Medulla oblongata (tissue), 1 donor: ENCODE data around the gene WNT1.

ENCODE experiments used
- DNase-seq: peaks from one replicate; pipeline ENCODE4 v3.0.0-alpha.2; 2015; ENCODE audit errors: extremely low spot score

WNT1 gene

GRCh38 chr12:49000346-49000745 is 22.2 kb downstream of the WNT1 start:
- no peak for DNase-seq

DNA sequence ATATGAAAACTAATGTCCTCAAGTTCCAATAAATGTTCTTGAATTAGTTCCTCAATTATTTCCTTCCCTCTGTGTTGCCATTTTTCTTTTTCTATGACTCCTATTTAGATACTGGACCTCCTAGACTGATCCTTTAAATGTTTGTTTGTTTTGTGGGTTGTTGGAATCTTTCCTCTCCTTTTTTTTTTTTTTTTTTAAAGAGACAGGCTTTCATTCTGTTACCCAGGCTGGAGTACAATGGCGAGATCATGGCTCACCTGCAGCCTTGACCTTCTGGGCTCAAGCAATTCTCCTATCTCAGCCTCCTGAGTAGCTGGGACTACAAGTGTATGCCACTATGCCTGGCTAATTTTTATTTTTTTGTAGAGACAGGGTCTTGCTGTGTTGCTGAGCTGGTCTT is 30.8 kb downstream of the WNT1 start:
- DNase-seq, result no peak

- no peak for DNase-seq
These were observed 32.1 kb downstream of the WNT1 start for GRCh38 chr12:49010092-49010668.

DNA sequence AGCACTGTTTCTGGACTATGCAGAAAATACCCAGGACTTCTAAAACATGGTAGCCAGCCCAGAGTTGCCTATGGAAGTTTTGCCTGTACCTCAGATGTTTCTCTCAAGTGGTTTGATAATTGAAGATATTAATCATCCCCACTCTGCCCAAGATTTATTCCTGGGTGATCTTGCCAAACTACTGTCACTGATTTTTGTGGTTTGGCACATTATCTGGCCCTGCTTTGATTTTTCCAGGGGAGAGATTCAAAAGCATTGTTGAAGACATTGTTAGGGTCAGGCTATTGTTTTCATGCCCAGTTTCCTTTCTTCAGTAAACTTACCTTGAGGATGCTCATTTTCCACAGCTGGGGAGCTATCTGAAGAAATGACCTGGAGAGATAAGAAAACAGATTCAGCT is 34.6 kb downstream of the WNT1 start:
- DNase-seq, result no peak

GRCh38 chr12:49013428-49013827 is 35.3 kb downstream of the WNT1 start:
- no peak for DNase-seq

GRCh38 chr12:49014547-49014946 is 36.4 kb downstream of the WNT1 start:
- DNase-seq, result no peak

DNA sequence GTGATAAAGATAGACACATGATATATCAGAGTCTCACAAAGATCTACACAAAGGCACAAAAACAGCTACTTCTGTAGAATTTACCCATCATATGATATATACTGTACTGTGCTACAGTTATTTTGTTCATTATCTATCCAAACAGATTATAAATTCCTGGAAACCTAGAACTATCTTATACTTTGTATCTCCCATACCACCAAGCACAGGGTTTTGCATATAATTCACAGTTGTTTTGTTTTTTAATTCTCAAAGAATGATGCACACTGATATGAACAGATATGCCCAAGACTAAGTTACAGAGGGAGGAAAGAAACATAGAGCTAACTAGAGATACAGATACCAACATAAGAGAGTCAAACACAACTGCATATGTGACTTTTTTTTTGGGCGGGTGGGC is 37.1 kb downstream of the WNT1 start:
- DNase-seq, result no peak

- DNase-seq, result peak; percentile 14
These were observed 39.8 kb downstream of the WNT1 start for GRCh38 chr12:49017891-49018260.

DNA sequence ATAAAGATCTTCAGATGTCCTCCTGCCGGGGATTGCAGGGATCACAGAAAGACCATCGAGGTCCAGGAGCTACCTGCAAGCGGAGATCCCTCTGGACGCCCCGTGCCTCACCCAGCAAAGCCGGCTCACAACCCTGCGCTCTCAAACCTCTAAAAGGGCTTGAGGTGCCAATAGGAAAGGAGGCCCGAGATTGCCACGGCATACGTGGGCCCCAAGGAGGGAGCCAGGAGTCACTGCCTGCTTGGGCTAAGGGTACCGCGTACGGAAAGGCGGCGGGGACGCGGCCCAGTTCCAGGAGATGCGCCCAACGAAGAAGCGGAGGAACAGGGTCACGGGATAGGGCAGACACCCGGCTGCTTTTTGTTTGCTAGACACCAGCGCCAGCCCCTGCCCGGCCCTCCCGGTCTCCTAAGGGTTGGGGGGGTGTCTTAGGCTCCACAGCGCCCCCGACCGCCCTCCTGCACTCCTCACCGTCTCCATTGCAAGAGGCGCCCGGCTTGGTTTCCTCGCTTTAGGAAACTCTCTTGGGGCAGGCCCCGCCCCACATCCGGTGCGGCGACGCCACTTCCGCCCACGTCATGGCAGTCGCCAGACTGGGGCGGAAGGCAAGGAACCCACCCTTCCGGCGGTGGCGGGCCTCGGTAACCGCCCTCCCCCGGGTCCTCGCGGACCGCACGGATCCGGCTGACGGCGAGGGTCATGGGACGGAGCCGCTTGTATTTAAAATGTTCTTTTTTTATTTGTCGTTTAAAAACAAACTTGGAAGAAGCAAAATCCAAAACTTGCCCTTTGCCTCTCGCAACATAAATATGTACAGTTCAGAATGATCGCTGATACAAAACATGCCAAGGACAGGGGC is 40.4 kb downstream of the WNT1 start, which contains the start of gene PRKAG1:
Gene PRKAG1 (minus strand): TSS at position 516 of the 859 bp plus-strand sequence. CDS start 36 bp downstream, at position 480.
- peak; percentile 97 for DNase-seq

- DNase-seq, result no peak
These were observed 41.0 kb downstream of the WNT1 start for GRCh38 chr12:49019120-49019430.

- peak; percentile 26 for DNase-seq
These were observed 41.6 kb downstream of the WNT1 start for GRCh38 chr12:49019443-49020324.

DNA sequence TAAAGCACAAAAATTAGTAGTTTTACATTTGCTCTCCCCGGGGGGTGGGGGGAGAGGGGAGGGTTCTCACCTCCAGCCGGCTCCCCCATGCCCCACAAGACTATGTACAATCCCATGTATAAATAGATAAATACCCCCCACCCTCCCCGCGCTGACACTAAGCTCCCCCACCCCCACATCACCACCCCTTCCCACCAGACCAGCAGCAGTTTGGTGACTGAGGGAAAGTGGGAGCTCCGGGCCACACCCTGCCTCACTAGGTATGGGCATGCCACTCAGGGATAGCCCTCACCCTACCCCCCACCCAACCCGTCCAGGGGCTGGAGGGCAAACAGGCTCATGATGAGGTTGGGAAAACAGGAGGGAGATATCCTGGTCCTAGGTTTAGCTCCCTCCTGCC is 42.3 kb downstream of the WNT1 start:
- DNase-seq, result no peak

- DNase-seq, result no peak
These were observed 43.3 kb downstream of the WNT1 start for GRCh38 chr12:49021292-49021915.

GRCh38 chr12:49022558-49023178 is 44.5 kb downstream of the WNT1 start:
- DNase-seq, result no peak

DNA sequence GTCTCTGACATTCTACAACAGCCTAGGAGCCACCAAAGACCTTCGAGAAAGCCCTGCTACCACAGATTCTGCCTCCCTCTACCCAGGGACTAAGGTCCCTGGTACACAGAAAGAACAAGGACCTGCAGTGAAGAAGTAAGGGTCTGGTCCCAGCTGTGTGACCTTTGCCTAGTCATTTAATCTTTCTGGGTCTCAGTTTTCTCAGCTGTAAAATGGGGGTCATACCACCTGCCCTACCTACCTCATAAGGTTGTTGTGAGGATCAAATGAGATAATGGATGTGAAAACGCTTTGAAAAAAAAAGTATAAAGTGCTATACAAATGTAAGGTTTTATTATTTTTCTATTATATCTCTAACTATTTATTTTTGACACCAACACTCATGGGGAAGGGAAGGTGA is 45.7 kb downstream of the WNT1 start:
- no peak for DNase-seq

DNA sequence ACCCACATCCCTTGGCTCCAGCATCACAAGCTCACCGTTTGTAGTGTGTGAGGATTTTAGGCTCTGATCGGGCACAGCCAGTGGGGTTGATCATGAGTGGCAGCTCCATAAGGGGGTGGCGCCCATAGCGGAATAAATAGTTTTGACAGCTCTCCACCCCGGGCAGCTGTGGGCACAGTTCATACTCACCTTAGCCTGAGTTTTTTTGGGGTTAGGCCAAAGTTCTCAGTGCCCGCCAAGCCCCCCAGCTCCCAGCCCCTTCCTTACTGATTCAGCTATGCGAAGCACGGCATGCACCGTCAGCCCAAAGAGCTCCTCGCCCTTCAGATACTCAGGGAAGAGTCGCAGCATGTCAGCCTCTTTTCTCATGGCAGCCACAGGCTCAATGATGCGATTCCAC is 46.4 kb downstream of the WNT1 start:
- DNase-seq, result no peak

- no peak for DNase-seq
These were observed 47.3 kb downstream of the WNT1 start for GRCh38 chr12:49025463-49025862.

DNA sequence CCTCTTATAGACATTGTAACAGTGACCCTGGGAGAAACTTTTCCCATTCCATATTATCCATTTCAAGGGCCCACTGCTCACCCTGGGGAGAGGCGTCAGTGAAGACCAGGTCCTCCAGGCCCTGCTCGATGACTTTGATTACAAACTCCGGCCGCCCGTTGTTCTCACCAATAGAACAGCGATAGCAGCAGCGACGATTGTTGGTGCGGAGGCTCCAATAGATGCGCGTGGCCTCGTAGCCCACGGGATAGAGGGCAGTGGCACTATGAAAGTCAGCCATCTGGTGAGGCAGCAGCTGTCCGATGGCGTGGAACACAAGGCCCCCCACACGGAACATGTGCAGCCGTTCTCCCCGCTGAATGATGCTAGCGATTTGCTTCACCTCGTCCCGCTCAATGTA is 48.0 kb downstream of the WNT1 start:
- DNase-seq, result no peak

GRCh38 chr12:49026678-49027480 is 48.8 kb downstream of the WNT1 start:
- no peak for DNase-seq

GRCh38 chr12:49027846-49028555 is 49.9 kb downstream of the WNT1 start:
- DNase-seq, result no peak
